ENCODE measurements around the gene ZNF143.

Gene ZNF143

GRCh38 chr11:9575260-9576240 is 114.7 kb downstream of the ZNF143 start:
- peak; percentile 15 for DNase-seq

DNA sequence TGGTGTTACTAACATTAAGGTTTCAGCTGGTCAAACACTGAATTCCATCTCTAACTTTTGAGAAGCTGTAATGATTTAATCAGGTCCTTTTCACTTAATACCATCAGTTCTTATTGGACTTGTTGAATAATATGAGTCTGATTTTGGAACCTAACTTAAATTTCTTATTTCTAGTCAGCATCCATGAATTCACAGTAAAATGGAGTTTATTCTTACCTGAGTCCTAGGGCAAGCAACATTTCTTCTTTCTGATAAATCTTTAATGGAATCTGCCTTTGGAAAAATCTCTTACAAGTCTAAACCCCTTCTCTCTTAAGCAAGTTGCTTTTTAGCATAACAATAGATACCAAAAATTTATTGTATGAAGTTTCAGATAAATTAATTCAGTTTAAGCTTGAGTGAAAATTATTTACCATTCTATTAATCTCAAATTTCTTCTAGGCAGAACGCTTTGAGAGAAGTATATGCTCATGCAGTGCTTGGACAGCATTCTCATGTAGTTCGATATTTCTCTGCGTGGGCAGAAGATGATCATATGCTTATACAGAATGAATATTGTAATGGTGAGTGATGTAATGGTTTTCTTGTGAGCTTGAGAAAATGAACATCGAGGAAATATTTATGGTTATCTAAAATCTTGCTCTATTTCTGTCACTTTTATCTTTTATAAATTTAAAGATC is 116.0 kb downstream of the ZNF143 start:
- no peak for DNase-seq

DNA sequence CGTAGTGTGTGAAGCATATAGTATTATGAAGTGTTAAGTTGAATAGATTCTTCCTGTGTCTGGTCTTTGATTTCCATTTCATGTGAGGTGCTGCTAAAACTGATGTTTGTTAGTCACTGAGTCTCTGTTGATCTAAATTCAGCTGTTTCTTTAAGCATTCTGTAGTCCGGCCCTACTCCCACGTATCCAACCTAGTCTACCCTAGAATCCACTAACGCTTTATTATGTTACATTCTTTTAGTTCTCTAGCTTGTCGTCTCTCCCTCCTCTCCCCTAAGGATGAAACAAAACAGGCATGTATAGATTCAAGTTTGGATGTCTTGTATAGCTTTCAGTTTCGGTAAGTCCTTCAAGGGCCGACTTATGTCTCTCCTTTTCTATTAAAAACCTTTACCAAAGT is 116.7 kb downstream of the ZNF143 start:
- no peak for DNase-seq

All from activated CD4-positive, alpha-beta T cell treated with anti-CD3 and anti-CD28 coated beads for 48 hours (primary cell).